Transverse colon (tissue), 4 donors: Measurements from ENCODE around the gene VTCN1. TPM values are rescaled to one million over a fixed set of nuclear protein-coding genes. Genes with fewer than 3 reads are reported as not detected.

ENCODE experiments used
- DNase-seq: peaks from one replicate; pipeline ENCODE4 v3.0.0-alpha.2; 2019
- H3K27ac ChIP-seq, 4 donors: fragments of 200-600 bp; sonication (generic); 2 replicates each; pipeline ENCODE4 v1.5.1; 2016 to 2018; ENCODE audit warnings: inconsistent platforms in 4 of 4
- H3K27me3 ChIP-seq: fragments of 200-600 bp; sonication (generic); 2 replicates; pipeline ENCODE4 v1.5.1; 2017; ENCODE audit warnings: inconsistent platforms
- H3K36me3 ChIP-seq, 4 donors: fragments of 200-600 bp; sonication (generic); 2 replicates each; pipeline ENCODE4 v1.5.1; 2017 to 2019; ENCODE audit warnings: inconsistent platforms in 4 of 4
- H3K4me1 ChIP-seq, 4 donors: fragments of 200-600 bp; sonication (generic); 2 replicates each; pipeline ENCODE4 v1.5.1; 2017 to 2020; ENCODE audit warnings: inconsistent platforms in 4 of 4
- H3K4me3 ChIP-seq, 4 donors: fragments of 200-600 bp; sonication (generic); 1 replicate in 1 of 4; 2 replicates in 3 of 4; pipeline versions ENCODE4 v1.5.1 to v1.6.1; 2017 to 2019; ENCODE audit warnings: inconsistent platforms in 4 of 4
- H3K9me3 ChIP-seq, 2 donors: fragments of 200-600 bp; sonication (generic); 2 replicates each; pipeline ENCODE4 v1.5.1; 2017 to 2019; ENCODE audit warnings: inconsistent platforms in 2 of 2
- EP300 ChIP-seq: sonication (generic); formaldehyde crosslinking; IDR thresholded peaks from one replicate; pipeline ENCODE4 v1.6.1; 2017; ENCODE audit warnings: antibody characterized with exemption, low read depth
- POLR2A ChIP-seq: fragments of 450-650 bp; IDR thresholded peaks from one replicate; pipeline ENCODE4 v1.6.1; 2016; ENCODE audit warnings: antibody characterized with exemption, mild to moderate bottlenecking, moderate library complexity
- POLR2AphosphoS5 ChIP-seq, 3 donors: sonication (generic); formaldehyde crosslinking; IDR thresholded peaks; one replicate each; pipeline ENCODE4 v1.6.1; 2016; ENCODE audit warnings: antibody characterized with exemption in 3 of 3
- WGBS, 2 donors: methylation state at CpG; one replicate each; pipeline ENCODE4 v1.1.5; 2018; ENCODE audit warnings: low coverage in 1 of 2; 5-methylcytosine and 5-hydroxymethylcytosine counted together
- in situ Hi-C, 4 donors: fragments of 200-750 bp; cut with MboI; loops; one replicate each; pipeline versions ENCODE4 v1.15.0 to v1.15.1; 2017; ENCODE audit warnings: low sequenced_read_pairs in 3 of 4, low pct_ligation_motif_present in 1 of 4, low pct_unique_long_range_greater_than_20kb in 1 of 4
- intact Hi-C: fragments of 100-400 bp; cut with DNase I; formaldehyde crosslinking; loops from one replicate; pipeline ENCODE4 v1.15.1; 2023; ENCODE audit warnings: low total_unique reads
- total RNA-seq, 4 donors: library from RNA; depleted of rRNA; stranded (reverse); fragments of >200 nt; gene quantifications; one replicate each; pipeline ENCODE4 v1.1.0, GENCODE V29; 2016
- TF ChIP-seq, protein P1 (sequence below), 5 experiments: fragments of 200-600 bp in 3 of 5; fragments of 450-650 bp in 2 of 5; sonication (generic) in 3 of 5; IDR thresholded peaks; 1 replicate in 2 of 5; 2 replicates in 3 of 5; pipeline ENCODE4 v1.5.1; 2016 to 2017; ENCODE audit warnings: antibody characterized with exemption in 5 of 5, inconsistent platforms in 3 of 5, mild to moderate bottlenecking in 2 of 5, moderate library complexity in 1 of 5

The VTCN1 gene
- total RNA-seq, 4 donors from 2014 or later: not detected

GRCh38 chr1:117210386-117210785 lies 341 bp downstream of the VTCN1 start:
- DNase-seq: no peak
- Histone ChIP-seq H3K9me3 (no peaks in the 10 kb centered on the region), H3K27me3 (no peaks in the 10 kb centered on the region), H3K4me1 (no peaks in the 10 kb centered on the region), H3K4me3 (no peak overlapping the region), H3K27ac (no peak overlapping the region), H3K36me3 (no peaks in the 10 kb centered on the region)
- WGBS, 2 donors: 83% methylated on average over 4 of the region's 4 CpGs; no CpG with 5 or more reads in 1 of the 2 donors
- TF ChIP-seq POLR2AphosphoS5 (IDR thresholded peaks at IDR 0.05) (no peak), EP300 (no peak), POLR2A (no peak)
- TF ChIP-seq, protein P1, sequence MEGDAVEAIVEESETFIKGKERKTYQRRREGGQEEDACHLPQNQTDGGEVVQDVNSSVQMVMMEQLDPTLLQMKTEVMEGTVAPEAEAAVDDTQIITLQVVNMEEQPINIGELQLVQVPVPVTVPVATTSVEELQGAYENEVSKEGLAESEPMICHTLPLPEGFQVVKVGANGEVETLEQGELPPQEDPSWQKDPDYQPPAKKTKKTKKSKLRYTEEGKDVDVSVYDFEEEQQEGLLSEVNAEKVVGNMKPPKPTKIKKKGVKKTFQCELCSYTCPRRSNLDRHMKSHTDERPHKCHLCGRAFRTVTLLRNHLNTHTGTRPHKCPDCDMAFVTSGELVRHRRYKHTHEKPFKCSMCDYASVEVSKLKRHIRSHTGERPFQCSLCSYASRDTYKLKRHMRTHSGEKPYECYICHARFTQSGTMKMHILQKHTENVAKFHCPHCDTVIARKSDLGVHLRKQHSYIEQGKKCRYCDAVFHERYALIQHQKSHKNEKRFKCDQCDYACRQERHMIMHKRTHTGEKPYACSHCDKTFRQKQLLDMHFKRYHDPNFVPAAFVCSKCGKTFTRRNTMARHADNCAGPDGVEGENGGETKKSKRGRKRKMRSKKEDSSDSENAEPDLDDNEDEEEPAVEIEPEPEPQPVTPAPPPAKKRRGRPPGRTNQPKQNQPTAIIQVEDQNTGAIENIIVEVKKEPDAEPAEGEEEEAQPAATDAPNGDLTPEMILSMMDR (IDR thresholded peaks at IDR 0.05): no peak
- intact Hi-C loops: no loop called here
- in situ Hi-C loops: no loop called here

DNA sequence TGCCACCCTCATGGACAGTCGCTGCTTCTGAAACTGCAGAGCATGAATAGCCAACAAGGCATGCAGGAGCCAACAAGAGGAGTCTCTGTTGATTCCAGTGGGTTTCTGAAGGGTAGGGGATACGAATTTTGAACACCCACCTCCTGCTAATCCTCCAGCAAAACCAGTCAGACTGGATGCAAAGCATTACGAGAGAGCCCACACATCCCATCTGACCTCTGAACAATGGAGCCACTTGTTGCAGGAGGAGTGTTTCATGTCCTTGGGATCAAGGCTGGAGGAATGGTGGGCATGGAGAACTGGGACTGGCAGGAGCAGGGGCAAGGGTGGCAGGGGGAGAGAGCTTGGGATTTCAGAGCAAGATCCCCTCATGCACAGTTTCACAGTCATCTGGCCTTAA lies 1.6 kb downstream of the VTCN1 start:
- no peak overlapping the region for H3K4me3 ChIP-seq
- intact Hi-C loops: no loop called here
- no peak for TF ChIP-seq EP300
- TF ChIP-seq POLR2A: no peak
- TF ChIP-seq POLR2AphosphoS5 (IDR thresholded peaks at IDR 0.05): no peak
- TF ChIP-seq, protein P1 (IDR thresholded peaks at IDR 0.05): no peak
- no peak overlapping the region for H3K27ac ChIP-seq
- H3K4me1 ChIP-seq: no peaks in the 10 kb centered on the region
- no peaks in the 10 kb centered on the region for H3K36me3 ChIP-seq
- no peak for DNase-seq
- 52% methylated on average over 3 of the region's 3 CpGs; no CpG with 5 or more reads in 1 of the 2 donors for WGBS, 2 donors
- in situ Hi-C loops: no loop called here
- no peaks in the 10 kb centered on the region for H3K9me3 ChIP-seq
- no peaks in the 10 kb centered on the region for H3K27me3 ChIP-seq

DNA sequence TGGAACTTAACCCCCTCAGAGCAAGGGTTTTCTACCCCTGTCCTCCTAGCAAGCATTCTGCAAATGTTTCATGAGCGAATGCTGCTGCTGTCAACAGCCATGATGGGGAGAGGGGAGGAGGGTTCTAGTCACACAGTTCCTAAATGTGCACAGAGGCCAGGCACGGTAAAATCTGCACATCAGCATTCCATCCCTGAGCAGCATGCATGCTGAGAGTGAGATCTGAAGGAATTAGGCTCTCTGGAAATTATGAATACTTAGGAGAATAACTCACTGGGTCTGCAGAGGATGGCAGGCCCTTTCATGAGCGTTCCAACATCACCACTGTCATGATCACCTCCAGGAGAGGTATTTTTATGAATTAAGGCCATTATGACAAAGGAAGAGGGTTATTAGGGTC lies 2.1 kb downstream of the VTCN1 start:
- no peak overlapping the region for H3K4me3 ChIP-seq
- H3K9me3 ChIP-seq: no peaks in the 10 kb centered on the region
- intact Hi-C loops: no loop called here
- no peaks in the 10 kb centered on the region for H3K36me3 ChIP-seq
- no peaks in the 10 kb centered on the region for H3K27me3 ChIP-seq
- no peak for DNase-seq
- no peaks in the 10 kb centered on the region for H3K4me1 ChIP-seq
- in situ Hi-C loops: no loop called here
- 78% methylated on average over 3 of the region's 3 CpGs; no CpG with 5 or more reads in 1 of the 2 donors for WGBS, 2 donors
- TF ChIP-seq EP300: no peak
- TF ChIP-seq, protein P1 (IDR thresholded peaks at IDR 0.05): no peak
- TF ChIP-seq POLR2A: no peak
- no peak for TF ChIP-seq POLR2AphosphoS5 (IDR thresholded peaks at IDR 0.05)
- H3K27ac ChIP-seq: no peak overlapping the region

DNA sequence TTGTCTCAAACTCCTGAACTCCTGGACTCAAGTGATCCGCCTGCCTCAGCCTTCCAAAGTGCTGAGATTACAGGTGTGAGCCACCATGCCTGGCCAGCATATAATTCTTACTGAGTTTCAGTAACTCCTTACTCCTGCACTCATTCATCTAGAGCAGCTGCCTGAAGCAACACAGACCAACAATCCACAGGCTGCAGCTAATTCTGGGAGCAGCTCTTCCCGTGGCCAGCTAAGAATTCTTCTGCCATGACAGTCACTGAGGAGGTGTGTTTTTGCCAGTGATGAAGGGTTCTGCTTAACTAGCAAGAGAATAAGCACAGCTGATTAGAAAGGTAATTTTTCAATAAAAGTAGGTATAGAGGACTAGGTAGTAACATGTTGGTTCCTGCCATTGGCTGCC lies 5.4 kb downstream of the VTCN1 start:
- Histone ChIP-seq H3K9me3 (no peaks in the 10 kb centered on the region), H3K36me3 (no peaks in the 10 kb centered on the region), H3K27ac (no peak overlapping the region), H3K27me3 (no peaks in the 10 kb centered on the region), H3K4me1 (no peaks in the 10 kb centered on the region), H3K4me3 (no peak overlapping the region)
- 63% methylated on average over 2 of the region's 2 CpGs; no CpG with 5 or more reads in 1 of the 2 donors for WGBS, 2 donors
- intact Hi-C loops (no loop called here), in situ Hi-C loops (no loop called here)
- TF ChIP-seq POLR2A (no peak), POLR2AphosphoS5 (IDR thresholded peaks at IDR 0.05) (no peak), EP300 (no peak)
- TF ChIP-seq, protein P1 (IDR thresholded peaks at IDR 0.05): no peak
- DNase-seq: no peak
